HG02840 (cell line): ENCODE results near the gene CALML3.

Experiments used
- ATAC-seq: cut with Tn5 transposase; IDR thresholded peaks from one replicate; pipeline ENCODE4 v1.9.1; 2021; ENCODE audit warnings: mild to moderate bottlenecking, moderate library complexity, moderate number of reproducible peaks; ENCODE audit not compliant: unreplicated experiment, low FRiP score

CALML3 gene

DNA sequence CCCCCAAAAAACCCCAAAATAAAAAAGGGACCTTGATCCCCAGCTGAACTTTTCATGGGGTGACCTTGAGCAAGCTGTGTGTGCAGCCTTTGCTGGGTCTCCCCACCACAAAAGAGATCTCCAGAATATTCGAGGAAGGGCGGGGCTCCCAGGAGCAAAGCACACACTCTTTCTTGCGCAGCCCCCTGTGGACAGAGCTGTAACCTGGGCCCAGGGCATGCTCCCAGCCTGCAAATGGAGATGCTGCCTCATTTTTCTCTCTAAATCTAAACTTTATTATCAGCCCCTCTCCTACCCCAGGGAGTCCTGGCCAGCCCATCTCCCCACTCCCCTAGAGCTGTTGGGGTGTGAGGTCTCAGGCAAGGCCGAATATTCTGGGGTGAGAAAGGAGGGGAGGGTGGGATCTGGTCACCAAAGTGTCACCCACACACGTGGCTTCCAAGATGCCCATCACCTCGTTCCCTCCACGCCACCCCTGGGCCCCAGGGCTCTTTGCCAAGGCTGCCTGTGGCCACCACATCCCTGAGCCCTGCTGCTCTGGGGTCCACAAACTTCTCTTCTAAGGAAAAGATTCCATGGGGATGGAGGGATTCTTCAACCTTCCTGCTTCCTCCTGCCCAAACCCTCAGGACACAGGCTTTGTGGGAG, 1.7 kb upstream of the CALML3 start:
- ATAC-seq = no peak

DNA sequence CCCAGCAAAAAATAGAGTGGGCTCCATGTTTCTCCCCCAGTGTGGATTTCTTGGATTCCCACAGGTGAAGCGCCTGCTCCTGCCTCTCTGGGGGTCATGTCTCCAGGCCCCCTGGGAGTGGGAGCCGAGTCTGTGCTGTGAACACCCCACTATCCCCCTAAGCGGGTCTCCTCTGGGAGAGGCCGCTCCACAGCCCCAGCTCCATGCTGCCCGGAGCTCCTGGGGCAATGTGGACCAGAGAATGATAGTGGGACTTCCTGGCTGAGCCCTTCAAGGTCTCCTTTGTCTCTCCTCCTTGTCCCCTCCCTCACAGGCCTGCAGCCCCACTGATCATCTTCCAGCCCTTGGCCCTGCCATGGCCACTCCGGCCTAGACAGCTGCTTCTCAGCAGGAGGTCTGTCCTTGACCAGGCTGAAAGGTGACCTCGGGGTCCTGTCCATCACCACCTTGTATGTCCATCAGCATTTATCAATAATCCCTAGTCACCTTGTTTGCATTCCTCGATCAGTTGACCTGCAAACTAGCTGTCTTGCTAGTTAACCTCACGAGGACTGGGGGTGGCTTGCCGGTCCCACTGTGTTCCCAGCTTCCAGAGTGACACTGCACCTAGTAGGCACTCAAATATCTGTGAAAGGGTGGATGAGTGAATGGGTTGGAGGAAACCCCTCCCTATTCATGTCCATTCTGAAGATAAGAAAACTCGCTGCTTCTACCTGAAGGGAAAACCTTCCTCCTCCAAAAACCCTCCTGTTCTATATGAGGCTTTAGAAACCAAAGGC, 776 bp upstream of the CALML3 start:
- no peak for ATAC-seq

DNA sequence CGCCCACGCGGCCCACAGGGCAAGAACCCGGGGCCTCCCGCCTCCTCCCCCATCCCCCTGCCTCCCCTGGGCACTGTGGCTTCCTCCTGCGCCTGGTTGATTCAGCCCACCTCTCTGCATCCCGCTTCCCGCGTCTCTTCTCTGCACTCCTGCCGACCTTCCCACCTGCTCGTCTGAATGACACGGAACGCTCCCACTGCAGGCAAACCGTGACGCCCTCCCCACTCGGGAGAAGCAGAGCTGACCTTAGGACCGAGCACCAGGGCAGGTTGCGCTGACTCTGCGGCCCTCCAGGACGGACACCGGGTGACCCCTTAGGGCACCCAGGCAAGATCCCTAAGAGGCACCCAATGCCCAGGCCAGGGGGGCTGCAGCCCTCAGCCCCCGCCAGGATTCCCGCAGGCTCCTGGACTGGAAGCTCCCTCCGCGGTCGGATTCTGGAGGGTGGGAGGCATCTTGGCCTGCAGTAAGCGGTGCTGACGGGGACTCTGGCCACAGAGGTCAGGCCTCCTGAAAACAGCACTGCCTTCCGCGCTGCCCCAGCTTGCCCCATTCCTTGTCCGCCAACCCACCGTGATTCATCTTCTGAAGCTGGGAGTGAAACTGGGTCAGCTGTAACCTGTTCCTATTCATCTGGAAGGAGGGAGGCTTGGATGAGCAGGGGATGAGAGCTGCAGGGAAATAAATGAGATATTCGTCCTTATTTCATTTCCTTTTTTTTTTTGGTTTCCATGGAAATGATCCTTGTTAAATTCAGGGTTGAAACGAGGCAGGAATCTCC, 990 bp downstream of the CALML3 start:
- ATAC-seq = no peak

DNA sequence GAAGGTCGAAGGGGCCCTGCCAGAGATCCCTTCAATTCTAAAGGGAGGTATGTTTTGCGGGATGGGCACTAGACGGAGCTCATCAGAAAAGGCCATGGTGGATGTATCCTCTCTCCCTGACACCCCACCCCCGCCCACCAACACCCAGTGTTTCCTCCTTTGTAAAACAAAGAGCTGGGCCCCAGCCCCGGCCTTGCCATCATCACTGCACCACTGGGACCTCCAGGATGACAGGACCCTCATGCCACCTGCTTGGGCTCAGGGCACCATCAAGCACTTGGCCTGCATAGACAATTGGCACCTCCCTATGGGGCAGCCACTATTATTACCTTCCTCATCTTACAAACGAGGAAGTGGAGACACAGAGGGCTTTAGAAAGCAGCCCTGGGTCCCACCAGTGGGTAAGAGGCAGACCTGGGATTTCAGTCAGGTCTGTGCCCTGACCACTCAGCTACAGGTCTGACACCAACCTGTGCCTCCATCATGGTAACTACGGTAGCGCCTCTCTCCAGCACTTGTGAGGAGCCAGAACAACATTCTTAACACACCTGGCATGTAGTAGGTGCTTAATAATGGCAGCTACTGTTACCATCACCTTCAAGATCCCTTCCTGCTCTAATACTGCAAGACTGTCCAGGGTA, 2.0 kb downstream of the CALML3 start:
- no peak for ATAC-seq

DNA sequence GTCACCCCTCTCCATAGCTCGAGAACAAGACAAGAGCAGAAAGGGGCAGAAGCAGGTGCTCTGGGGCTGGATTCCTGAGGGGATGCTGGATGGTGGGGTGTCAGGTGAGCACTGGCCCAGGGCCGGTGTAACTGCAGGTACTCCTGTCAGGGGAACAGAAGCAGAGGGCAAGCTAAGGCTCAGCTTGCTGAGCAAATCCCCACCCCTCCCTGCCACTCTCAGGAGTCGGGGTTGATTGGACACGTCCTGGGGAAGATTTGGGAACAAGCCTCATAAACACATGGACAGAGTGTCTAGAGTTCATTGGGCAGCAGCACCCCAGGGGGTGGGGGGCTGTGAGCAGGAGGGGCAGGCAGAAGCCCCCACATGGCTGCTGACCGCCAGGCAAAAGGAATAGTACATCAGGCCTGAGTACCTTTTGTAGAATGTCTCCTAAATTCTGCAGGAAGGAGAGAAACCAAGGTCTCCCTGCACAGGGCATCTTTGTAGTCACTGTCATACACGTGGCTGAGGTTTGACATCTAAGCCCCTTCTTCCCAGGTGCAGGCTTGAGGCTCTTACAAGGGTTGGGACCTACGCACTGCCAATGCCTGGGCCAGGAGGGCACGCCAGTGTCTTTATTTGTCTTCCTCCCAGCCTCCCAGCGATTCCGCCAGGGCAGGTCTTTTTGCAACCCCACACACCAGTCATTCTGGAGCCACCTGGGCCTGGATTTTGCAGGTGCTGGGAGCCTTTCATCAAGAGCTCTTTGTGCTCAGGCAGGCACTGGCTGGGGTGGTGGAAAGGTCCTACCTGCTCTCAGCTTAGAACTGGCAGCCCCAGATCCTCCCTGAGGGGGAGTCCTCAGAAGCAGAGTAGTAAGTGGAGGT, 2.8 kb downstream of the CALML3 start:
- ATAC-seq = no peak

DNA sequence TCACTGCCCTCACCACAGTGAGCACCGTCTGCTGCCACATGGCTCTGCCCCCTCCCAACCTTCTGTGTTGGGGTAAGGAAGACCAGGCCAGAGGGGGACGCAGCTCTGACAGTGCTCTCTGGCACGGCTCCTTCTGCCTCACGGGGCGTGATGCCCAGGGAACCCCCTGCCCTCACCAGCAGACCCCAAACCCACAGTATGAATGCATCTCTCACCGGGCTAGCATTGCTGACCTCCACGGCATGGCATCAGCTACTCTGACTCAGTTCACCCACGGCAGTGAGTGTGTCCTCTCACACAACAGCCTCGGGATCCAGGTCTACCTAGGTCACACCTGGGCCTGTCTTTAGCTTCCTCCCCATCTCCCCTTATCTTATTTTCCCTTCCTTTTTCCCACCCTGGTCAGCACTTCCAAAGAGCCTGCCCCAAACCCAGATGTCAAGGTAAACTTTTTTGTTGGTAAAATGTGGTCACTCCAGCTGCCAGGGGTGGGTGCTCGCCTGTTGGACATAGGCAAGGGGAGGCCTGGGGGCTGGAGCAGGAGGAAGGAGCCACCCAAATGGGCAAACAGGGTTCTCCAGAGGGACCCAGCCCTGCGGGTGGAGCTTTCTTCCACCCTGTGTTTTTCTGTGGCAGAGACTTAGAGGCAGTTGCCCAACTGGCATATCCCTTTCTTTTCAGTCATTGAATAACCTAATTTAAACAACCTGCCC, 4.4 kb downstream of the CALML3 start:
- no peak for ATAC-seq

DNA sequence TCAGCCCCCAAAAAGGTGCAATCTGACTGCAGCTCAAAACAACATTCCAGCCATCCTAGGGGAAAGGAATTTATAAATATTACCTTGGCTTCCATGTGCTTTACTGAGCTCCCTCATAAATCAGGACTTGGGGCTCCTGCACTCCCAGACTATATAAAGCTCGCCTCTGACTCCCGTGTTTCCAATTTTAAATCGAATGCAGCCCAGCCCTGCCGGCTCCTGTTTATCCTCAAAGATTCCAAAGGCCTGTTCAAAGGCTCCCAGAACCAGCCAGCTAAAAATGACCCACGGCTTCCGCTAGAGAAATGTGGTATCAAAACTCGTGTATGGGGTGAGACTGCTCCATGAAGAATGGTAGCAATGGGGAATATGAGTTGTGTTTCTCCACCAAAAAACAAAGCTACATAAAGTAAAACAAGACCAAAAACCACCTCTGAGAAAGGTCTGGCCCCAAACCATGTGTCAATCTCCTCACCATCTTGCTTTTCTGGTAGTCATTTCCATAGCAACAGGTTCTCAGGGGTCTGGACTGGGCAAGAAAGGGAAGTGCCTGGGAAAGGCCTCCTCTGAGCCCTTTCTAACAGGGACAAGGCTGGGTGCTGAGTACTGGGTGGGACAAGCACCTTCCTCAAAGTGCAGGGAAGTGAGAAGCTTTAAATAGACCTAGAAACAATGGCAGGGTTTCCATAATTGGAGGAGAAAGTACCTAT, 5.1 kb downstream of the CALML3 start:
- no peak for ATAC-seq

DNA sequence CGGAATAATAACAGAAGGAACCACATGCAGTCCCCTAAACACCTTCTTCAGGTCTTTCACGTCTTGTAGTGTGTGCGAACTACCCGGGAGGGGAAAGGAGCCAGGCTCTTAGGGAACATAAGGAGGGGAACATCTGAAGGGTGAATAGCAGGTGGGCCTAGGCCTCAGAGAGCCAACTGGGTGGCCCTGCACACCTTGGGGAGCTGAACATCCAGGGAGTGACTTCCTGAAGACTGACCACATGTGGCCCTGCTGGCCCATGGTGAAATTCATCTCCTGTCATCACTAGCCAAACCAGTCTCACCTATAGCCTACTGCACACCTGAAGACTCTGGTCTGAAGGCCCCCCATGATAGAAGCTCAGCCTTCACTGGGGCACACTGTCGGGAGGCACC, 5.6 kb downstream of the CALML3 start:
- ATAC-seq = no peak

DNA sequence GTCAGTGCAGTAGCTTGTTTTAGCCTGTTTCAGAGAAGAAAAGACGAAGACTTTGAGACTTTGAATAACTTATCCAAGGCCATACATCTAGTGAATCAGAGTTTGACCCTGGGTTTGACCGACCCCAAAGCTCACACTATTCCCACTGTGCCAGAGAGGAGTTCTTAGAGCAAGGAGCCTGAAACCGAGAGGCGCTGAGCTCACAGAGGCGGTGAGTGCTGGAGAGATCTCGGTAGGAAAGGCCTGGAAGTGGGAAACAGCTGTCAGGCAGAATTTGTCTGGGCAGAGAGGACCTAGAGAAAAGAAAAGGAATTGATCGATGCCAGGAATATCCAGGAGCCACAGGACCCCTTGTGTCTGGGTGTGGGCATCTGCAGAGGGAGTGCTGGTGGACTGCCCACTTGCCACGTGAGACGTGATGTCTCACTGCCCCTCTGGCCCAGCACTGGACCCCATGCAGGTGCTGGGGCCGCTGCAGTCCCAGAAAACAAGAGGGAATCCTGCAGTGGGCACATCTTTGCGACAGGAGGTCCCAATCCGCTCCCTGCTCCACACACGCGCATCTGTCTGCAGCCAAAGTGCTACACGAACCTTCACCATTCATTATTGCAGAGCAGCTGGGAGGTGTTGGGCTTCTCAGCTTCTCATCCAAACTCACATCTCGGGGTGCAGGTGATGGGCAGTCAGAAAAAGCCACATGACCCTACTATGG, 6.2 kb downstream of the CALML3 start:
- ATAC-seq = no peak

DNA sequence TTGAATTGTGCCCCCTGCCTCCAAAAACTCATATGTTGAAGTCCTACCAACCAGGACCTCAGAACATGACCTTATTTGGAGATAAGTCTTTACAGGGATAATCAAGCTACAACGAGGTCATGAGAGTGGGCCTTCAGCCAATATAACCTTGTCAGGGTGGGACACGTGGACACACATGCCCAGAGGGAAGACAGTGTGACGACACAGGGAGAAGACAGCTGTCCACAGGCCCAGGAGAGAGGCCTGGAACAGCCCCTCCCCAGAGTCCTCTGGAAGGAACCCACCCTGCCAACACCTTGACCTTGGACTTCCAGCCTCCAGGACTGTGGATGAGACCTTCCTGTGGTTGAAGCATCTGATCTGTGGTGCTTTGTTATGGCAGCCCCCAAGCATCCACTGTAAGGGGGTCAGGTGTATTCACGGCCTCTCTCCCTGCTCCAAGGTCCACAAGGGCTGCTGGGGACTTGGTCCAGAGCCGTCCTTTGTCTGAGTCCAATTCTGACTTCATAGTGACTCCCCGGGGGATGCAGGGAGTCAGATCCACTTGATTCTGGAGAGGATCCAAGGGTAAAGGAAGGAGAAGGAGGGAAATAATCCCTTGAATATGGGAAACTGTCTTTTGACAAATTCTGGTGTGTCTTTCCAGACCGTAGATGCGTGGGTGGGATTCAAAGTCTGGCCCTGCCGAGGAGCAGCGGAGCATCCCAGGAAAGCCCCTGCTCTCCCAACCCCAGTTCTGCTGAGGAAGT, 7.0 kb downstream of the CALML3 start:
- no peak for ATAC-seq

DNA sequence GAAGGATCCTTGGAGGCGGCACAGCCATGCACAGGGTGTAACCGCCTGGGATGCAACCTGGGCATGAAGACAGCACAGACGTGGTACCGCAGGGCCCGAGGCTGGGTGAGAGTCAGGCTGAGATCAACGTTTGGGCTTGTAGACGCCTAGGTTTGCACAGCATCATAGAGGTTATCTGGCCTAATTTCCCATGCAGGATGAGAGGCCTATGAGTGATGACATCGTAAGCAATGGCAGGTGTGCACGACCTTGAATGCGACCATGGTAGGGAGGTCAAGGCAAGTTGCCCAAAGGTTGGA, 7.5 kb downstream of the CALML3 start:
- ATAC-seq = no peak

DNA sequence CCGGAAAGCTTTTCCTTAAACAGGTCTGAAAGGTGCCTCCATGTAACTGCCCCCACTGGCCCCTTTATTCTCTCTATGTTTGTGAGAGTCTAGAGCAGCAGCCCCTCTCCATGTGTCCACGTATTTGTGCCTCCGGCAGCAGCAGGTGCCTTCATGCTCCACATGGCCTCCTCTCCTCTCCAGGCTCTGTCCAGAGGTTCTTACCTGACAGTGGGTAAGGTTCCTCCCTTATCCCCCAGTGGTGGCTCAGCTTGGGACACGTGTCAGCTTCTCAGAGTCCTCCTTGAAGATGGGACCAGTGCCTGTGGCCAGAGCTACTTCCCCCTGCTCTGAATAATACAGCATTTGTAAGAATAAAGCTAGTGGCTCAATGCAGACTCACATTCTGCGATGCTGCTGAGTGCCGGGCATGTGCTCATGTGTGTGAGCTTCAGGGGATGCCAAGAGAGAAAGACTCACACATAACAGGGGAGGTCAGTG, 7.9 kb downstream of the CALML3 start:
- ATAC-seq = no peak

DNA sequence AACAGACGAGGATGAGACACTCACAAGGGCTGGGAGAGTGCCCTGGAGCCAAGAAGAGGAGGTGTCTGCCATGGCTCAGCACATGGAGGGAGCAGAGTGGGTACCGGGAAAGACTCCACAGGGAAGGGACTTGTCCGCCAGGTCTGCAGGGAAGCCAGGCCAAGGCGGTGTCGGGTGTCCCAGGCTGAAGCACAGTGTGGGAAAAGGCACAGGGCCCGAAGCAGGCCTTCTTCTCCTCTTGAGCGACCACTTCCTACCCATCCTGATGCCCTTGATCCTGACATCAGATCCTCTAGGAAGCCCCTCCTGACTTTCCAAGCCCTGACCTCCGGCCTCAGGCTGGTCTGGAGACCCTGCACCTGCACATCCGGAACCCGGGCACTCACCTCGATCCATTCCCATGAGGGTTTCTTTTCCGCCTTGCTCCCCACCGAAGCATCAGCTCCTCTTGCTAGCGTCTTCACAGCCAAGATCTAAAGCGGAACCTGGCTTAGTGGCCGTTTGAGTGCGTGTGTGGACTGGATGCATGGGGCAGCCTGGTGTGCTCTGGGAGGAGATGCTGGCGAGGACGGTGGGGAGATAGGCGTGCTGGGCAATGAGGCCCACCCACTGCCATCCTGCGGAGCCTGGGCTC, 8.5 kb downstream of the CALML3 start:
- ATAC-seq = no peak

DNA sequence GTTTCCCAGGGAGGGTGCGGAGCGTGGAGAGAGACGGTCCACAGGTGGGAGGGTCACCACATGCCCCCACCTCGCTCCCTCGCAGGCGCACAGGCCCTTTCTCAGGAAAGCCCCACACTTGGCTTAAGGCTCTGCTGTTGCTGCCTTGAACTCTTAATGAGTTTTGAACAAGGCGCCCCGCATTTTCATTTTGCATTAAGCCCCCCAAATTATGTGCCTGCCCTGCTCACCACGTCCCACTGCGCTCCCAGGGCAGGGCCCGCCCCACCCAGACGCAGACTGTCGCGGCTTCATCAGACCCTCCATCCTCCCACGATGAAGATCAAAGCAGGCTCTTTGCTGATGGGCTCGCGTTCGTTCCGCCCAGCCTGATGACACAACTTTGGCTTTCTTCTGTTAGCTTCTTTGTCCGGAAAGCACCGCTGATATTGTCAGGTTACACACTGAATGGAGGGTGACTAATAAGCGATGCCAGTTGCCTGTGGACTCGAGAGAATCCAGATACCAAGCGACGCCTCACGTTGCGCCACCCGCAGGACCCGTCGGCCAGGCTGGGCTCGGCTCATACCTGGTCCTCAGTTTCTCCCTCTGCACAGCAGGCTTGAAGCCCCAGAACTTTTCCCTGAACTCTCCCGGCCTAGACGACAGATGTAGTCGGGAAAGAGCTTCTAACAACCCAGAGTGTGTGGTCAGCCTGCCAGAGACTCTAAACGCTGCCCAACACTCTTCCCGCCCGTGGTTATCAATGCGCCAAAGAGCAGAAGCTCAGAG, 9.5 kb downstream of the CALML3 start:
- ATAC-seq = no peak

DNA sequence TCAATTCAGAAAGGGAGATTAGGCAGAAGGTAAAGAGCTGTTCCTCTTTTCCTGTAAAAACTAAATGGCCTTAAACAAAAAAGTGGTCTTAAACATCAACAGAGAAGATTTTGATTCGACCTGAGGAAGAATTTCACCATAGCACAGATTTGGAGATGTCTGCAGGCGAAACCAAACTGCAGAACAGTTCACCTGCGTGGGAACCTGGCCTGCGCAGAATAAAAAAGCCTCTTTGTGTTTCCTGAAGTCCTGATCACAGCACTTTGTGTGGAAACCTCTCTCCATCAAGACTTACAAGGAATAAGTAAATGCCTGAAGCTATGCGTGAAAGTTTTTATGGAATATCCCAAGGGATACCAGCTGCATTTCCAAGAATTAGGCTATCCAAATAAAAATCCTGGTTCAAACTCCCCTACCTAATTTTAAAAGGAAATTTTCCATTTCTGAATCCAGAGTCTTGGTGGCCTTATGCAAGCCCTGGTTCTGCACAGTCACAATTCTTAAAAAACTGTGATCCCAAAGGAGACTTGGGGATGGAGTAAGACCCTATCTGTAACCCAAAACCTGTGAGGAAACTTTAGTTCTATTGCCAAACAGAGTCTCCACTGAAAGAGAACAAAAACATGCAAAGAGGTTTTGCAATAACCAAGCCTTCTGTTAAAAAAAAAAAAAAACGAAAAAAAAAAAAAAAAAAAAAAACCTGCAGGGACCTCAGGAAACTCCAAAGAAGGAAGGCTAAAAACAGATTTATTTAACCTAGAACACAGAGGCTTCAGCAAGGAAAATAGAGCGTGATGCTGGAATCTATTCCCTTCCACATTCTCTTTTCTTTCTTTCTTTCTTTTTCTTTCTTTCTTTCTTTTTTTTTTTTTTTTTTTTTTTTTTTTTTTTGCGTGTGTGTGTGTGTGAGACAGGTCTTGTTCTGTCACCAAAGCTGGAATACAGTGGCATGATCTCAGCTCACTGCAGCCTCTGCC, 10.4 kb downstream of the CALML3 start:
- no peak for ATAC-seq
